HG02759 (cell line): ENCODE results near the gene ALK.

ENCODE experiments used
- ATAC-seq: cut with Tn5 transposase; IDR thresholded peaks from one replicate; pipeline ENCODE4 v1.9.1; 2021; ENCODE audit warnings: mild to moderate bottlenecking, moderate library complexity; ENCODE audit not compliant: unreplicated experiment

Gene ALK

GRCh38 chr2:29662861-29663260 is 258.5 kb downstream of the ALK start:
- ATAC-seq: no peak

GRCh38 chr2:29660201-29660600 is 261.2 kb downstream of the ALK start:
- ATAC-seq: no peak

DNA sequence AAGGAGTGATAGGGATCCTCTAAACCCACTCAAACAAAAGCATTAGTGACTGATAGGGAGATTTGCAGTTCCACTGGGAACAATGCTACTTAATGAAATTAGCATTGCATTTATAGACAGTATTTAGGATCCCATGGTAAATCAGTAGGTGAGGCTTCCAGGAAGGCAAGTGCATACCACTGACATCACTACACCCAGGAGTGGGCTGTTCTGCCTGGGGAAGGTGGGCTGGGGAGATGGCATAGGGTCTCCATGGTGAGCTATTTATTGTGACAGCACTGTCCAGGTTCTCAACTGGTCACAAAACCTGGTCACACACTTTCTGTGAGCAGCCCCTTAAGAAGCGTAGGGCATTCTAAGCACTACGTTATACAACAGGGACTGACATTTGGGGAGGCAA is 262.2 kb downstream of the ALK start:
- ATAC-seq: no peak

- ATAC-seq: no peak
These were observed 263.7 kb downstream of the ALK start for GRCh38 chr2:29657674-29658073.

DNA sequence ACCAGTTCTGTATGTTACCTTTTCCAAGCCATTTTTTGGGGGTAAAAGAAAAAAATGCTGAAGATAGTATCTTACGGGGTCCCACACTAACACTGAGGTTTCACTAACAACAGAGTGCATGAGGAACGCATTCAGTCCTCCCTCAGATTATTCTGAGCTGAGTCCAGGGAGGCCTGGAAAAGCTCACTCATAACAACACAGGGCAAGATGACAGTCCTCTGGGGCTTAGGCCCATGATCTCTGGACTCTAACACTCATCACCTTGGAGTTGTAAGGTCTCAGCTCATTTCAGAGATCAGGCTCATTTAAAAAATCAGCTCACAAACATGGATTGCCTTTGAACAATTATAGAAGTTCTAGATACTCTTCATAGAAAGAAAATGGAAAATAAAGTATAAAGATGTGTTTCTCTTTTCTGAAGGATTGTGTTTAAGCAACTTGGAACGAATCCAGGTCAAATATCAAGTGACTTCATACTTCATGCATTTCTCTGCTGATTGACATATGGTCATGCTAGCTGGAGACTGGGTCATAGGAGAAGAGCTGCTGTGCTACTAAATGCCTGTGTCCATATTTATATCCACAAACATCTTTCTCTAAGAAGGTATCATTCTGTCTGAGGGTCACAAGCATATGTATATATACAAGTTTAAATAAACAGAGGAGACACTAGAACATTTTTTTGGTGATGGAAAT is 265.8 kb downstream of the ALK start:
- ATAC-seq: no peak

DNA sequence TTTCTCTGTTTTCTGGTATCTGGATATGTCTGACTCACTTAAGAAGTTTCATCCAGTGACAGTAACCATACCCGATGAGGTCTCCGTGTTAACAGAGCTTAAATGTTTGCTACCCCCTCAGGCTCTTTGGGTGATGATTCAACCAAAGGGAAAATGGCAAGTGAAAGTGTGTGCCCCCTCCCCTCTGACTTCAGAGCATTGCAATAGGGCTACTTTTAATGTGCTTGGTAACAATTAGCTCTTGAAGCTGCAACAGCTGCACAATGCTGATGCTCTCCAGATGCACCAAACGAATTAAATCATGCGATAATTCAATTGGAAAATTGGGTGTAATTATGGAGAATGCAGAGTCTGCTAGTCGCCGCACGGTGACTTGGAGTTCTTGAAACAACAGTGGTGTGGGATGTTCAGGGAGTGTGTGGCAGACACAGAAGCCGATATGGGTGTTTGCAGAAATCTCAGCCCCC is 270.7 kb downstream of the ALK start:
- no peak for ATAC-seq

GRCh38 chr2:29644949-29645348 is 276.4 kb downstream of the ALK start:
- no peak for ATAC-seq

DNA sequence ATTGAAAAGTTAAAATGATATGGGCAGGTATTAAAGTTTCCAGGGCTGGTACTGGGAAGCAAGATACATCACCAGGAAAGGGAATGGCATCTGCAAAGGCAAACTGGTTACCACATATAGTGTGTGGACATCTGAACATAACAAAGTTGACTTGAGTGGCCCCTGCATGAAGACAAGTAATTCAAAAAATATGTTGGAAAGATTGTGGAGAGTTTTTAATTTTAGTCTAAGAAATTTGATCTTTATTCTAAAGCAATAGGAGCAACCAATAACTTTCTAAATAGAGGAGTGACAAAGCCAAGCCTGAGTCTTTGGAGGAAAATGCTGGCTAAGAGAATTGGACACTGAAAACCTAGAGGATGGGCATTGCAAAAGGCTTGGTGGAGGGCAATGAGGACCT is 278.2 kb downstream of the ALK start:
- ATAC-seq: no peak

GRCh38 chr2:29640360-29640759 is 281.0 kb downstream of the ALK start:
- ATAC-seq: no peak

GRCh38 chr2:29638641-29639040 is 282.7 kb downstream of the ALK start:
- ATAC-seq: no peak

DNA sequence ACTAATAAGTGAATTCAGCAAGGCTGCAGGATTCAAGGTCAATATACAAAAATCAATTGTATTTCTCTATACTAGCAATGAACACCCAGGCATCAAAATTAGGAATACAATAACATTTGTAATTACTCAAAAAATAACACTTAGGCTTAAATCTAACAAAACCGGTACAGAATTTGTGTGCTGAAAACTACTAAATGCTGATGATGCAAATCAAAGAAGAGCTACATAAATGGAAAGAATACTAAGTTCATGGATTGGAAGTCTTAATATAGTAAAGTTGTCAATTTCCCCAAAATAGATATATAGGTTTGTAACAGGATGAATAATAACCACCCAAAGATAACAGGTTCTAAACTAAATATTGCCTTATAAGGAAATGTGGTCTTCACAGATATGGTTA is 286.5 kb downstream of the ALK start:
- no peak for ATAC-seq

GRCh38 chr2:29632018-29632417 is 289.4 kb downstream of the ALK start:
- no peak for ATAC-seq

DNA sequence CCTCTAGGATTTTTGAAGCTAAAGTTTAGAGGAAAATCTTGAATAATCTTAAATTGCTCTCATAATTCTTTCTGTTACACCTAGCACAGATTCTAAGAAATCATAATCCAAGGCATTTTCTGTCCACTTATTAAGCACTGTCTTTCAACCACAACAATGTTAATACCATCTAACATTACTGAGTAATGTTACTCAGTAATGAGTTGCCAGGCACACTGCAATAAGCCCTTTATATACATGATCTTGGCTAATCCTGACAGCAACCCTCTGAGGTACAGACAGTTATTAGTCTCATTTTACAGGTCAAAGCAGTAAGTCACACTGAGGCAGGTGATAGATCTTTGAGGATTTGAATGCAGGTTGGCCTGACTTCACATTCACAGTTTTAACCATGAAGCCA is 291.9 kb downstream of the ALK start:
- no peak for ATAC-seq

DNA sequence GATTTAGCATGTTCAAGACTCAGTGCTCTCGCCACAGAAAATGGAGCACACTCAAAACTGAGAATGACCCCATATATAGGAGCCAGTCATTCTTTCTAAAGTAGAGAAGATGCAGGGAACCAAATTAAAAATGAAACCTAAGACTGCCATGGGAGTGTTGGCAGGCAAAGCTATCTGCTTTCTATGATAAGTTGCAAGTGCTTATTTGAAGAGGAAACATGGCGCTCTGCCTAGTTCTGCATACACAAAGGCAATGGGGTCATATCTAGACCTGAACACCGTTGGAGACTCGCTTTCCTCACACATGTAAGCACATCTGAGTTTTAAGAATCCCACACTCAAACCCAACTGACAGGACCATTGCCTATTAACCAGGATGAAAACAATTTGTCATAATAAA is 292.5 kb downstream of the ALK start:
- no peak for ATAC-seq

- ATAC-seq: no peak
These were observed 293.2 kb downstream of the ALK start for GRCh38 chr2:29628108-29628745.

- ATAC-seq: no peak
These were observed 294.1 kb downstream of the ALK start for GRCh38 chr2:29627279-29627711.

DNA sequence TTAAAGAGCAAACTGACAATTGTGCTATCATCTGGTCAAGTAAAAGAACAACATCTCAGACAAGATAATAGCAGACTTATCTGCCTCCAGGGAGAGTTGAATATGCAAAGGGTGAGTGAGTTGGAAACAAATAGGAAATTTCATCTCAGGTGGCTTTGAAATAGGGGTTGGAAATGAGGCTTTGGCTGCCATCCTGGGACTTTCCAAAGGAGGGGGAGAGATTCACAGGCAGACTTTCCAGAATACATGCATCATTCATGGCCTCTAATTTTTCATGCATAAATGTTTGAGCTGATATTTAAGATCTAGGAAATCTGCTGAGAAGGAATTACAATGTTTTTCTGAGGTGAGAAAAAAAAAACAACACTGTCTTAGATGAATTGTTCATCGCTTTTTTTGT is 300.5 kb downstream of the ALK start:
- no peak for ATAC-seq

DNA sequence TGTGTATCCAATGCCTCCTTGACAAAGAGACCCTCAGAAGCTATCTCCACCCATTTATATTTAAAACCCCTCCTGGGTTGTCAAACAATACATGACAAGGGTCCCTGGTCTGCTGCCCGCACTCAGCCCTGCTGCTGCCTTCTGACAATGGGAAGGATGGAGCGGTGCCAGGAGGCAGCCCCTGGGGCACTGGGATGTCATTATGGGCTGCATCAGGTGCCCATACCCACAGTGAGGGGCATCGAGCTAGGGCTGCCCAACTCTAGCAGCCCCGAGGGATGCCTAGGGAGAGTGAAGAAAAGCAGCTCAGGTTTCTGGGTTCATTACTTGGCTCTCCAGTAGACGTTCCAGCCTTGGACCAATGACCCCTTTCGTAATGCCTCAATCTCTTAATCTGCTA is 301.7 kb downstream of the ALK start:
- no peak for ATAC-seq

DNA sequence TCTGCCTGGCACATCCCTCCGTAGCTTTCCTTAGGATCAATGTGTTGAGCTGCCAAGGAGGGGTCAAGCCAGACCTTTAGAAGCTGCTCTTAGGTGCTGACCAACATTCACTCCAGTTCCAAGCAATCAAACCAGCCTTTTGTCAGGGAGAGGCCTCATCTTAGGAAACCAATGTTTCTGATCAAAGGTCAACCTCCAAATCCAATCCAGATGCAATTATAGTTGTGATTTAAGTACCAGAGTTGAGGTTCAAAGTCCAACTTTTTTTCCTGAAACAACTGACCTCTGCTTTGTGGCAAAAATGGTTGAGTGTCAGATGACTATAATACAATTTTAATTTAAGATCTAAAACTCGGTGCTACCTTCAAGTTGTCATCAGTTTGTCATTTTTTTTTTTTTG is 303.4 kb downstream of the ALK start:
- ATAC-seq: no peak

GRCh38 chr2:29617351-29617750 is 304.0 kb downstream of the ALK start:
- ATAC-seq: no peak

DNA sequence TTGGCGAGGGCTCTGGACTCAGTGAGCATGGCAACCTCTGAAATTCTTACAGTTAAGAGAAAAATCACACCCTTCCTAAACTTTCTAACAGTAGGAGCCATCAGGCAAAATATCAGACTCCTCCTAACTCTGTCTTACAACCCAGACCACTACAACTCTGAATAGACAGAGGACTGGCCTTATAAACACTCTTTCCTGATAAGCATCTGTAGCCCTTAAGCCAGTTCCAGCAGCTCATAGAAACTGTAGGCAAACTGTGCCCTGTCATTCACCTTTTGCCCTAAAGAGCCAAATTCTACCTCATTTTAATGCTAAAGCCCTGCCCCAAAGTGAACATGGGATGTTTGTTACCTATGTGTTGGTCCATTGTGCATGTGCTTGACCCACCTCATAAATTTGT is 304.8 kb downstream of the ALK start:
- no peak for ATAC-seq

DNA sequence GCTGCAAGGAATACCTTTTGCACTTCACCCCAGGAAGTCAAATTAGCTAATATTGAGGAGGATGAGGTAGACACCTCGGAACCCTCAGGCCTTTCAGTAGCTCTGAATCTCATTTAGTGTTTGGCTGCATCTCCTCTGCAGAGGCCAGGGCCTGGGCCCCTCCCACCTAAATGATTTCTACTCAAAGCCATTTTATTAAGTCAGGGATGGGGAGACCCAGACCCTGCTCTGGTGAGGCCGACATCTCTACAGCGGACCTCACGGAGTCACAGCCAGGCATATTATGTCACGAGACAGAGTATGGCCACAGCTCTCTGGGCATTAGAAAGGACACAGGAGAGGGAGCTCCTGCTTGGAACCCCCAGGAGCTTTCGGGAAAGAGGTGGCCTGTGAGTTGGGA is 305.5 kb downstream of the ALK start:
- ATAC-seq: no peak

DNA sequence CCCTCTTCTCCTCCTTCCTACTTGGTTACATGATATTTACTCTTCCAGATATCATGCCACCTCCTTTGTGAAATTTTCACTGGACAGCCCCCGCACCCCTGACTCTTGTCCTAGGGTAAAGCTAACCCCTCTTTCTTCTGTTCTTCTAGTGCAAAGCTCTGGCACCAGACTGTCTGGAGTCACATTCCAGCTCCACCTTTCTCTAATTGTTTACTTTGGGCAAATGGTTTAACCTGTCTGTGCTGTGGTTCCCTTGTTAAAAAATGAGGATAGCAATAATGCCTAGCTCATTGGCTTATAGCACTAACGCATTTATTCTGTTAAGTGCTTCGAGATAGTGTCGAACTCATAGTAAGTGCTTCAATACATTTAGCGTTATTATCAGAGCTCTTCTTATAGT is 306.2 kb downstream of the ALK start:
- ATAC-seq: no peak
